GM19467 (cell line): Measurements from ENCODE around the gene SGPP2.
"Not testable (repeated sequence)": the region's sequence is repeated elsewhere in the genome, so short reads cannot be mapped to it uniquely, and the experiment has no call there.

Source experiments
- ATAC-seq: cut with Tn5 transposase; IDR thresholded peaks from one replicate; pipeline ENCODE4 v1.9.1; 2021; ENCODE audit warnings: mild to moderate bottlenecking, moderate library complexity; ENCODE audit not compliant: unreplicated experiment

The SGPP2 gene

DNA sequence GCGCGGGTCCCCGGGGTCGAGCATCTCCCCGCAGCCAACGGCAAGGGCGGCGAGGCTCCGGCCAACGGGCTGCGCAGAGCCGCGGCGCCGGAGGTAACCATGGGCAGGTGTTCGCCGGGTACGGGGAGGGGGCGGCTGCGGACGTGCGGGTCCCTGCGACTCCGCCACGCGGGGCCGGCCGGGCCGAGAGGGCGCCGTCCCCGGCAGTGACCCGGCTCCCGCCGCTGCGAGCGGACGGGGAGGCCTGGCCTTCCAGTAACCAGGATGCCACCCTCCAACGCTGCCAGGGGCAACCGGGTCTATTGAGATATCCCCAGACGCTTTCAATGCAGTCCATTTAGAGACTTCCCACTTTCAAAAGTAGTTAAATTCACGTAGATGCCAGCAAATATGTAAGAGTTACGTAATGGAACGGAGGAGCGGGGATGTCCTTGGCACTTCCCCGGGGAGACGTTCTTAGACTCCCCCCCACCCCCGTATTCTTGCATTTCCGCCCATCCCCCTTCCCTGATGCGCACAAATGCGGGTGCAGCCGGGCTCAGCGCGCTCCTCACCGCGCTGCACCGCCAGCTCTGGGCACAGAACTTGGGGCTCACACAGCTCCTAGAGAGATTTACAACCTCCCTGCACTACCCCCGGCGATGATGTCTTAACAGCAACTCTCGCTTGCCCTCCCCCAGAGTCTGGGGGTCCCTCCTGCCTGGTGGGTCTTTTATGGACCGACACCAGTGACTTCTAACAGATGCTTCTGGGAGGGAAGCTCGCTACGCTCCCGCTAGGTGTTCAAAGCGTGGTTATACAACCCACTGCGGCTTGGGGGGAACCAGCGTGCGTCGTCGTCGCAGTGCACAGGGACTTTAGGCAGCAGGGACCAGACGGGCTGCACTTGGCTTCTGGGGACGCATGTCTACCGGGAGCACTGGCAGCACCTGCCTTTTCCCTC, 657 bp downstream of the SGPP2 start:
- no peak for ATAC-seq

DNA sequence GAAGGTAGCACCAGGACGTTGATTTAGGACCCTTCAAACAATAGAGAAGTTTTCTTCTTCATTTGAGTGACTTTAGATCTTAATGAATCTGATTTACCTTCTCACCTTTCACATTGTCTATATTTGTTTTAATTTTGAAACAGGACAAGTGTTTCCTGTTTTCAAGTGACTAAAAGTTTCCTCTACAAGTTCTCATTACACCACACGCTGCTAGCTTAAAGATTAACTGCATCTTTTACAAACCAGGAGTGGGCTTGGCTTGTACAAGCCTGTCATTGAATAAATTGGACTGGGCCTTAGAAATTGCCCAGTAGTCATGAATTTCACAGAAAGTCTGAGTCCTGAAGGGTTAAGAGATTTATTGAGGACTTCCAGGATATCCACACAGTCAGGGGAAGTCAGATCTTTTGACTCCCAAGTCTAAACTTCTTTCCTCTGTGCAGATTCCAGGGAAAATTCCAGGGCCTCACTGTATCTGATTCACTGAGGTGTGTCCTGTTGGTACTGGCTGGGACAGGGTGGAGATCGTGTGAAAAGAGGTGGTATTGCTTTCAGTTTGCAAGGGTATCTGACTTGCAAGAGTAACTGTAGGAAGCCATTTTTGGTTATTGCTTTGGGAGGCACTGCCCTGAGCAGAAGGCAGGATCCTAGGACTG, 3.4 kb downstream of the SGPP2 start:
- ATAC-seq: peak; percentile 52

GRCh38 chr2:222430071-222430470, 5.7 kb downstream of the SGPP2 start:
- no peak for ATAC-seq

GRCh38 chr2:222430681-222431080, 6.3 kb downstream of the SGPP2 start:
- no peak for ATAC-seq

DNA sequence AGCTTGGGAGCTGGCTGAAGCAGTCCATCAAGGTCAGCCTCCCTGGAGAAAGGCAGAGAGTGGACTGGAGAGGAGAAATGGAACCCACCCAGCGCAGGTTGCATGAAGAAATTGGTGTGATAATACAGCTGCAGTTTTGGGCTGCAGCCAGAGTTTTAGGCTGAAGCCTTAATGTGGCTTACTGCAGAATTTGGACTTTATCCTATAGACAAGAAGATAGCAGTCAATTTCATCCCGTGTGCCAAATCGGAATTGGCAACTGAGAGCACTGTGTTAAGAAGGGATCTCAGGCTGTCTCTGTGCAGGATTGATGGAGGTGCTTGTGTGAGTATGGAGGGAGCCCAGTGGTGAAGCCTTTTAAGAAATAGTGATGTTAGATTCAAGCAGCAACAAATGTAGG, 7.5 kb downstream of the SGPP2 start:
- no peak for ATAC-seq

DNA sequence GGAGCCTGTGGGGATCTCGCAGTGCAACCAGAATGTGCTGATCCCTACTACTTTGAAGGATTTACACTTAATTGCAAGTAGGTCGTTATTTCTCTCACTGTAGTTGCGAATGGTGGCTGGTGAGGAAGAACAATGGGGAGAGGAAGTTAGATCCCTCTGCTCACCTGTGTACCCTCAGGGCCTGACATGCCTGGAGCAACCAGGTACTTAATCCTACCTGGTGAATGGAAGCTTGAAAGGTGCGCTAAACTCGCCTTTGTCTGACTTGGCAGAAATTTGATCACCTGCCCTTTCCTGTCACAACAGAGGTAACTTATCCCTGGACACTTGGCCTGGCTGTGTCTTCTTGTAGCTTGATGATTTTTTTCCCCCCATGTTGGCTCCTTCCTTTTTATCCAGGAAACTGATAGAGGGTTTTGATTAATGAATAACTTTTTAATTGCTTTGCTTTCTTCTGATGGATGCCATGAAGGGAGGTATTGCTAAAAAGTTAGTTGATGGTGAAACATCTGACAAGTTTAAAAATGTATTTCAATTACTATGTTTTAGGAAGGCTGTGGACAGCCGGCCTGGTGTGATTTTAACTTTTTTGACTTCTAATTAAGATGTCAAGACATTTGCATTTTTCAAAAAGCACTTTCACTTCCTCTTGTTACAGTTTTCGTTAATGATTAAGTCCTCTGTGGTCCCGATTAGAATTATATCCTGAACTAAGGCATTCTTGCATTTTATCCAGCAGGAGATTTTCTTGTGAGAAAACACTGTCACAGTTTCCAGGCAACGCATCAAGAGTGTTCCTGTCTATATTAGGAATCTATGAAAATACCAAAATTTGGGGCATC, 9.2 kb downstream of the SGPP2 start:
- ATAC-seq: peak; percentile 68

GRCh38 chr2:222434204-222434603, 9.9 kb downstream of the SGPP2 start:
- ATAC-seq: peak; percentile 42

- not testable (repeated sequence) for ATAC-seq
Measured at GRCh38 chr2:222435400-222436039, 11.2 kb downstream of the SGPP2 start.

GRCh38 chr2:222436040-222436413, 11.7 kb downstream of the SGPP2 start:
- no peak for ATAC-seq

DNA sequence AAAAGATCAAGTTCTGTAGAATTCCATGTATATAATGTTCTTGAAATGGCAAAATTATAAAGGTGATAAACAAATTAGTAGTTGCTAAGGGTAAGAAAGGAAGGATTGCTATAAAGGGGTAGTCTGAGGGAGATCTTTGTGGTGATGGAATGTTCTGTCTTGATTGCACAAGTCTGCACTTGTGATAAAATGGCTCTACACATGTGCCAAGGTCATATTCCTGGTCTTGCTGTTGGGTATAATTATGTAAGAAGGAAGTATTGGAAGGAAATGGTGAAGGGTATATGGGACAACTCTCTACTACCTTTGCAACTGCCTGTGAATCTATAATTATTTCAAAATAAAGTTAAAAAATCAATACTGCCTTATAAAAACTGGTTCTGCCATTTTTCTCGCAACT, 15.3 kb downstream of the SGPP2 start:
- ATAC-seq: no peak

DNA sequence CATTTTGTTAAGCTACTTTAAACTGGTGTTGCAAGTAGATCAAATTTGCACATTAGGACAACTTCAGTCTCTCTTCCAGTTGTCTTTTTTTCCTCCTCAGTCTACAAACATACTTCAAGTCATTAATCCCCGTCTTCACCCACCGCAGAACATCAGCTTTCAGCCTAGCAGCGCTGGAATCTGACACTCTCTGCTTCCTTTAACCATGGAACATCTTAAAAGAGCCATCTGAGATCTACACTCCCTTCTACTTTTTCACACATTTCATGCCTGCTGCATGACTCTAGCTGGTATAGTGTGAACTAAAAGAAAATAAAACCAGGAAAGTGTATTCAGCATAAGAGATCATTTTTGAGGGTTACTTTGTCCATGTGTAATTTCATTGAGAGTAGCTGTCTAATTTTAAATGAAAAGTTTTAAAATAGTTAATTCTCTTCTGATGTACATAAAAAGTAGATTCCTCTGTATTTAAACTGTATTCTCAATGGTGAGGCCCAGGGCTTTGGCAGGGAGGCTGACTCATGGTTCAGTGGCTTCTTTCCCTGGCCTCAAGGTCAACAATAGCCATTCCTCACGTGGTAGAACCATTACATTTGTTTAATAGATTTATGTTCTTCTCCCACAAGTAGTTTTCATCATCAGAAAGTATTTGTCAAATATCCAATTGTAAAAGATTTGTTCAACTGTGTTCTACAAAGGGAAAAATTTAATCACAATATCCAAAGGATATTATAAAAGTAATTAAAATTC, 16.5 kb downstream of the SGPP2 start:
- ATAC-seq: no peak

- ATAC-seq: no peak
Measured at GRCh38 chr2:222442665-222443064, 18.3 kb downstream of the SGPP2 start.

DNA sequence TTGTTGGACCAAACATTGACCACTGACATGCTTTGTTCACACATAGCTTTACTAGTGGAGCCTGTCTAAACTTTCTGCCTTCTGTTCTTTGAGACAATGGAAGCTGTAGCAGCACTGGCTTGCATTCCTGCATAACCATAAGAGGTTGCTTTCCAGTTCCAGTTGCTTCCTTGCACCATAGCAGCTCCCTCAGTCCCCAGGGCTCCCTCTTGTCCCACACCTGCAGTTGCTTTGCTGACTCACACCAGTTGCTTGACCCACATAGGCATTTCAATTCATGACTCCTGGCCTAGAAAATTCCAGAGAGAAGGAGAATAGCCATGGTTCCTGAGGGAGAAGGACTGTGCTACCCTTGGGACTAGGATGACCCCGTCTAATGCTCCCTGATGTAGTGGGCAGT, 20.9 kb downstream of the SGPP2 start:
- no peak for ATAC-seq

- no peak for ATAC-seq
Measured at GRCh38 chr2:222447131-222447530, 22.8 kb downstream of the SGPP2 start.

GRCh38 chr2:222448748-222449181, 24.4 kb downstream of the SGPP2 start:
- ATAC-seq: no peak

DNA sequence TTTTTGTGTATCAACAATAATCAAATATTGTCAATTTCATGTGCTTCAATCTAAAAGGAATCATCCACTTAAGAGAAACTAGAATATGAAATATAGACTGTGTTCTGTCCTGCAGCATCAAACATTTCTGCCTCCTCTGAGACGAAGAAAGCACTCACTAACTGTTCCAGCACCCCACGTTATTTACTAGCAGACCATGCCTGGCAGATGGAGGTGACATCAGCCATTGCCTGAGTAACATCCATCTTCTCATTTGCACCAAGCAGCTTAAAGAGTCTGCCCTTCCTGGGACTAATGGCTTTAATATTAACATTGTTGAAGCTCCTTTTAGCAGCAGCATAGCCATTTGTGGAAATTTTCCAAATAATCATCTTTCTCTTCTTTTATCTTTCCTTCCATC, 25.7 kb downstream of the SGPP2 start:
- no peak for ATAC-seq

- peak; percentile 100 for ATAC-seq
Measured at GRCh38 chr2:222451224-222451674, 26.9 kb downstream of the SGPP2 start.

- no peak for ATAC-seq
Measured at GRCh38 chr2:222452422-222452950, 28.1 kb downstream of the SGPP2 start.

GRCh38 chr2:222456479-222457077, 32.2 kb downstream of the SGPP2 start:
- ATAC-seq: no peak
